ENCODE measurements around the gene VGLL1.
A peak's percentile ranks its signal among the peaks of the same experiment; 100 is the strongest.

The VGLL1 gene

GRCh38 chrX:136551410-136551809 is 19.4 kb downstream of the VGLL1 start:
- no peak for DNase-seq (ENCODE audit: low read depth in 2 of 2)

DNA sequence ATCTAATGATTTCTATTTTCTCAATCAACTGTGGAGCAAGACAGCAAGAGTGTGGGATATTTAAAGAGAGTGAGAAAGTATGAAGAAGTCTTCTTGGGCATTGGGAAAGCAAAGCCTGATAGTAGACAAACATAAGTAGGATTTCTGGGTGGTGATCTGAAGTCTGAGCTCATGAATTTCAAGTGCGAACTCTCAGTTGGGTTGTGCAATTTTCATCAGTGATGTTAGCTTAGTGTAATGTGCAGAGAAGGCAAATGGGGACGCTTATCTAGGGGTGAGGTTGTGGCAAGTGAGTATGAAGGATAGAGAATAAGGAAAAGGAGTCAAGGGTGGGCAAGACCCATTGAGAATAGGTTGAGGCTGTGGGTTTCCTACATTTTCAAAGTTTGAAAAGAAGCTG is 23.7 kb downstream of the VGLL1 start:
- DNase-seq (ENCODE audit: low read depth in 2 of 2): no peak

GRCh38 chrX:136572030-136572429 is 40.0 kb downstream of the VGLL1 start:
- no peak for DNase-seq (ENCODE audit: low read depth in 2 of 2)

DNA sequence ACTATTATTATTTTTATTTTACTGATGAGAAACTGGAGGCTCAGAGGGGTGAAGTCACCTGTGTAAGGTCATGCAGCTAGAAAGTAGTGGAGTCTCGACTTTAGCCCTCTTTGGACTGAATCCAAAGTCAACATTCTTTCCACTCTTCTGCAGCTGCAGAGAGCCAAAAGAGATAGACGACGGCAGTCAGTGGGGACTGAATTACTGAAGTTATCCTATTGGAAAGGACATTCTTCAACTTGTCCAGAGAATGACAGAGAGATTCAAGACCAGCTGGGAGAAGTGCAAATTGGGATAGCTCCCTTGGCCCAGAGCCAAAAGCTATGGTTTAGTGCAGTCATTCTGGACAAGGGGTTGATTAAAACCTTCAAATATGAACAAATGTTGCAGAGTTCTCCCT is 42.5 kb downstream of the VGLL1 start:
- DNase-seq (ENCODE audit: low read depth in 2 of 2): no peak

- DNase-seq (ENCODE audit: low read depth in 2 of 2): peak; percentile 37 to 54
These were observed 45.5 kb downstream of the VGLL1 start for GRCh38 chrX:136577552-136577951.

DNA sequence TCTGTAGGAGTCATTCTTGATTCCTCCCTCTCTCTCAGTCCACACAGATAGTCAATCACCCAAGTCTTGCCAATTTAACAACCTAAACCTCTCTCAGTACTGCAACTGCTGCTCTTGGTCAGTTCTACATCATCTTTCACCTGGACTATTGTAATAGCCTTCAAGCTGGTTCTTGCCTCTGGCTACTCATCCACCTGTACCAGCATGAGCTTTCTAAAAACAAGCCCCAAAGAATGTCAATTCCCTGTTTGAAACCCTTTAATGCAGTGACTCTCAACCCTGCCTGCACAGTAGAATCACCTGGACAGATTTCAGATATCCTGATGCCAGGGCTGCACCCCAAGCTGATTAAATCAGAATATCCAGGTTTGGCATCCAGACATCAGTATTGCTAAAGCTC is 48.3 kb downstream of the VGLL1 start:
- no peak for DNase-seq (ENCODE audit: low read depth in 2 of 2)

GRCh38 chrX:136582624-136583023 is 50.6 kb downstream of the VGLL1 start:
- no peak for DNase-seq (ENCODE audit: low read depth in 2 of 2)

- peak; percentile 15 to 28 for DNase-seq (ENCODE audit: low read depth in 2 of 2)
These were observed 52.5 kb downstream of the VGLL1 start for GRCh38 chrX:136584545-136584944.

- no peak for DNase-seq (ENCODE audit: low read depth in 2 of 2)
These were observed 53.2 kb downstream of the VGLL1 start for GRCh38 chrX:136585262-136585661.

GRCh38 chrX:136585960-136586359 is 53.9 kb downstream of the VGLL1 start:
- no peak for DNase-seq (ENCODE audit: low read depth in 2 of 2)

DNA sequence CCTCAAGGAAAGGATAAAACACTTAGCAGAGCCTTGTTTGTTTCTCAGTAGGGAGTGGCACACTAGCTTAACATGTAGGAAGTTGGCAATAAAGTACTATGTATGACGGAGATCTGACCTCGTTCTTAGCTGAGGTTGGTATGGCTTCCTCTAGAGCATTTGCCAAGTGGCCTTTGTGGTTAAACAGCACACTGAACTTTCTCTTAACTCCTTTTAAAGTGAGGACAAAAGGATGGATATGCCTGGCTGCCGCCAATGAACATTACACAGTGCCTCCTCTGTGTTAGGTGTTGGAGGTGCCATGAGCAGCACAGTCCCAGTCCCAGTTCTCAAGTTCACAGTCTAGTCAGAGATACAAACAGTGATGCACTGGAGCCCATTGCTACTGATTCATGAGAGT is 54.4 kb downstream of the VGLL1 start:
- no peak for DNase-seq (ENCODE audit: low read depth in 2 of 2)

GRCh38 chrX:136587532-136587931 is 55.5 kb downstream of the VGLL1 start:
- DNase-seq (ENCODE audit: low read depth in 2 of 2): no peak

- no peak for DNase-seq (ENCODE audit: low read depth in 2 of 2)
These were observed 56.0 kb downstream of the VGLL1 start for GRCh38 chrX:136588036-136588435.

DNA sequence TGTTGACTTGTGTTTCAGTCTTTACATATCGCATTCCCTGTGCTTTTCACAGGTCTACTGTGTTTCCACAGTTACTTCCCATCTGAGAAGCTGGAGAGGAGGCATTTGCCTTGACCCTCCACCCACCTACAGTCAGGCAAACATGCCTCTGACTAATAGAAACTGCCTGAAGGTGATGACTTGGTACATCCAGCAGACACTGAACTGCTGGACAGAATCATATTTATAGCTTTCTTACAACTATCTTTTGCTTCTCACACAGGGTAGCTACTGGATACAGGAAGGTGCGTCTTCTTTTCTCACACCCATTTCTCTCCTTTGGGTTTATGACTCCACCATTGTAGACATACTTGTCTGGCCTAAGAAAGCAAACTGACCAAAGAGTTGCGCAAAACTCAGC is 58.0 kb downstream of the VGLL1 start:
- no peak for DNase-seq (ENCODE audit: low read depth in 2 of 2)

GRCh38 chrX:136597356-136597755 is 65.3 kb downstream of the VGLL1 start:
- DNase-seq (ENCODE audit: low read depth in 2 of 2): no peak

- DNase-seq (ENCODE audit: low read depth in 2 of 2): no peak
These were observed 65.9 kb downstream of the VGLL1 start for GRCh38 chrX:136597954-136598353.

- no peak for DNase-seq (ENCODE audit: low read depth in 2 of 2)
These were observed 66.6 kb downstream of the VGLL1 start for GRCh38 chrX:136598631-136599030.

DNA sequence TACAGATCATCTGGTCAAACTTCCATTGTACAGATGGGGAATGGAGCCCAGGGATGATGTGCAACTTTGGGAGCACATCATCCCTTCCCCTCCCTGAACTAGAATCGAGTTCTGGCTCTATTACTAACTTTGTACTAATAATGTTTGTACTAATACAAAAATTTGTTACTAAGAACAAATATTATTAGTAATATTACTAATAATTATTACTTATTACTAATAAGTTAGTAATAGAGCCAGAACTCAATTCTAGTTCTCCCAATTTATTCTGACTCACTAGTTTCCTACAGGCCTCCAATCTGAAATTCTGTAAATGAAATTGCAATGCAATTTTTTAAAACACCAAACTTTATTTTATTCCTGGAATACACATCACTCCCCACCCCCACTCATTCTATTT is 68.0 kb downstream of the VGLL1 start:
- no peak for DNase-seq (ENCODE audit: low read depth in 2 of 2)

Data from stimulated activated CD4-positive, alpha-beta T cell treated with anti-CD3 and anti-CD28 coated beads, Interleukin-4, amount 100 ng/mL, for 48 hours (primary cell).